Measurements from ENCODE around the gene RPL27A.

The RPL27A gene

DNA sequence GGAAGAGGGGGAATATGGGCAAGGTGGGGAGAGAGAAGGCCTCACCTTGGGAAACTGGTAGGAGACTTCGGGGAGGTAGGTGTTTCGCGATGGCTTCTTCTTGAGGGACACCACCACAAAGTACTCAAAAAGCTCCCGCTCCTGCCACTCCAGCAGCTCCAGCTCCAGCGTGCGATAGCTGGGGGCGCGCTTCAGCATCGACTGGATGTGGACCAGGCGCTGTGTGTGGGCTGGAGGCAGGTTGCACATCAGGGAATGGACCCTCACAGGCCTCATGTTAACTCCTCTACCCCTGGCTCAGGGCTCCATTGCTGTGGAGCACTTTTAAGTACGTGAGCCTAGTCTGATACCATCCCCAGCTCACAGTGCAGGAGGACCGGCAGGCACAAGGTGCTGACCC is 29.9 kb downstream of the RPL27A start:
- no peak for DNase-seq (ENCODE audit: low read depth)
- TF ChIP-seq, protein P1, sequence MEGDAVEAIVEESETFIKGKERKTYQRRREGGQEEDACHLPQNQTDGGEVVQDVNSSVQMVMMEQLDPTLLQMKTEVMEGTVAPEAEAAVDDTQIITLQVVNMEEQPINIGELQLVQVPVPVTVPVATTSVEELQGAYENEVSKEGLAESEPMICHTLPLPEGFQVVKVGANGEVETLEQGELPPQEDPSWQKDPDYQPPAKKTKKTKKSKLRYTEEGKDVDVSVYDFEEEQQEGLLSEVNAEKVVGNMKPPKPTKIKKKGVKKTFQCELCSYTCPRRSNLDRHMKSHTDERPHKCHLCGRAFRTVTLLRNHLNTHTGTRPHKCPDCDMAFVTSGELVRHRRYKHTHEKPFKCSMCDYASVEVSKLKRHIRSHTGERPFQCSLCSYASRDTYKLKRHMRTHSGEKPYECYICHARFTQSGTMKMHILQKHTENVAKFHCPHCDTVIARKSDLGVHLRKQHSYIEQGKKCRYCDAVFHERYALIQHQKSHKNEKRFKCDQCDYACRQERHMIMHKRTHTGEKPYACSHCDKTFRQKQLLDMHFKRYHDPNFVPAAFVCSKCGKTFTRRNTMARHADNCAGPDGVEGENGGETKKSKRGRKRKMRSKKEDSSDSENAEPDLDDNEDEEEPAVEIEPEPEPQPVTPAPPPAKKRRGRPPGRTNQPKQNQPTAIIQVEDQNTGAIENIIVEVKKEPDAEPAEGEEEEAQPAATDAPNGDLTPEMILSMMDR (IDR thresholded peaks at IDR 0.05; ENCODE audit: insufficient read depth, low read depth, low read length, missing control alignments): no peak
- no peak overlapping the region for H3K4me3 ChIP-seq (ENCODE audit: low read depth, low read length)

DNA sequence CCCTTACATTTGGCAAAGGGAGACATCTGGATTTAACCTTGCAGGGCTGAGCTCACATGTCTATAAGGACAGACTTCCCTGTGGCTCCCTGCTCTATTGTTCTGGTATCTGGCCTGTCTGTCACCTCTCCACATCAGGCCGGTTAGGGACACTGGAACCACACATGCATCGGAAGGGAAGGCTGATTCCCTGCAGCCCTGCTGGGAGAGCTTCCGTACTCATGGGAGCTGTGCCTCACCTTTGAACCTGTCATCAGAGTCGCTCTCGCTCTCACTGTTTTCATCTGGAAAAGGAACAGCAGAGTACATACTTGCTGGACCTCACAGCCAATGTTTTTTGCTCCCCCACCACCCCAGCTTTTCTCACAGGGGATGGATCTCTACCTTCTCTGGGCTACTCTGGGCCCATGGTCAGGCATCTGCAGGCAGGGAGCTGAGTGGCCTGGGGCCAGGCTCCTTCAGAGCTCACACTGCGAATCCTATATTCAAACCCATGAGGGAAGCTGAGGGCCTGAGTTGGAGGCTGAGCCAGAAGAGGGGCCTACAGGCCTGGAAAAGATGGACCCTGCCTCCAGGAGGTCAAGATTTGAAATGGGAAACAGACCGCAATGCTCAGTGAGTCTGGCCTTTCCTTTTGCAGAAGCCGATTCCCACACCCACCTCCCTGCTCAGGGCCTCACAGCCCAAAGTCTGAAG is 31.3 kb downstream of the RPL27A start:
- no peak overlapping the region for H3K4me3 ChIP-seq (ENCODE audit: low read depth, low read length)
- TF ChIP-seq, protein P1 (IDR thresholded peaks at IDR 0.05; ENCODE audit: insufficient read depth, low read depth, low read length, missing control alignments): no peak
- no peak for DNase-seq (ENCODE audit: low read depth)

DNA sequence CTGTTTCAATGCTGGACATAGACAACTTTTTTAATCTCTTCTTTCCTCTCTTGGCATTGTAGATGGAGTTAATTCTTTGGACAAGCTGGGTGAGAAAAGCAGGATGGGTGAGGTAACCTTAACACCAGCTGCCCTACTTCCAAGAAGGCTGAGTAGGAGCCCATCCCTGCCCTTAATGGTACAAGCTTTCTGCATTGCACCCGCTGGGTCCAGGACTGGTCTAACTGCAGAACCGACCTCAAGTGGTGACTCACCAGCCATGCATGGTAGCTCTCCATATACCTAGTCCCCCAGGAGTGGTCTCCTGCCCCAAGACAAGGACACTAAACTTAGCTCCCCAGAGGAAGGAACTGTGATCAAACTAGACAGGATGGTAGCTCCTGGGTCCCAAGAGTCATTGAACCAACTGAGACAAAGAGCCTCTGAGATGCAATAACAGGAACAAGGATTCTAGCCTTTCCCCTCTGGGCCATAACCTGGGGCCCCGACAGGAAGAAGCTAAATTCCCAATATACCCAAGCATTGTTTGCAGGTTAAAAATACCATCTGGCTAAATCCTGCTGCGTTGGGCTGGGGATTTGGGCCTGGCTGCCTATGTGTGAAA is 32.1 kb downstream of the RPL27A start:
- TF ChIP-seq, protein P1 (IDR thresholded peaks at IDR 0.05; ENCODE audit: insufficient read depth, low read depth, low read length, missing control alignments): no peak
- no peak overlapping the region for H3K4me3 ChIP-seq (ENCODE audit: low read depth, low read length)
- DNase-seq (ENCODE audit: low read depth): no peak

DNA sequence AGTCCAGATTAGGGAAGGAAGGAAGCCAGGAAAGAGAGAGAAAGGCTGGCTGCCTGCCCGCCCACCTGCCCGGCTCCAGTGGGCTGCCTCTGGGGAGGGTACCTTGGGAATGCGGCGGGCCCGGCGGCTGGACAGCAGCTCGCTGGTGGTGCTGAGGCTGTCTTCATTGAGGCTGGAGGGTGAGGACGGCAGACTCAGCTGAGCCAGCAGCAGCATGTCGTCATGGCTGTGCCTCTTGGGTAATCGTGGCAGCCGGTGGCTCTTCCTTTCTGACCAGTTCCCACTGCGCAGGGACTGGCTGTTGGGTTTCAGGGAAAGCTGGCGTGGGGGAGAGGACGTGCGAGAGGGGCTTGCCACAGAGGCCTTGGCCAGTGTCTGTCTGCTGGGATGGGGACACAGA is 32.9 kb downstream of the RPL27A start:
- H3K4me3 ChIP-seq (ENCODE audit: low read depth, low read length): no peak overlapping the region
- TF ChIP-seq, protein P1 (IDR thresholded peaks at IDR 0.05; ENCODE audit: insufficient read depth, low read depth, low read length, missing control alignments): no peak
- DNase-seq (ENCODE audit: low read depth): no peak

DNA sequence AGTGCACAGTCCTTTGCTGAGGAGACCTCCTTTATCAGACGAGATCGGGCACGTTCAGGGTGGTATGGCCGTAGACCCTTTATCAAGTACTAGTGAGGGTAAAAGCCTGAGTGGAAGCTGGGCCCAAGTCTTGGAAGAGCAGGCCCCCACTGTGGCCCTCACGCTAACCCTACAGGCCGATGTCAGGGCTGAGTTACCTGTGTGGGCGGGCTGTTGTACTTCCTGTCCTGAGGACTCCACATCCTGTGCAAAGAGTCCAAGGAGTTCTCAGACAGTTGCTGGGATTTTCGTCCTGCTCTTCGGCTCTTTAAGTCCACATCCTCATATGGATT is 34.9 kb downstream of the RPL27A start:
- DNase-seq (ENCODE audit: low read depth): no peak
- no peak overlapping the region for H3K4me3 ChIP-seq (ENCODE audit: low read depth, low read length)
- TF ChIP-seq, protein P1 (IDR thresholded peaks at IDR 0.05; ENCODE audit: insufficient read depth, low read depth, low read length, missing control alignments): no peak

DNA sequence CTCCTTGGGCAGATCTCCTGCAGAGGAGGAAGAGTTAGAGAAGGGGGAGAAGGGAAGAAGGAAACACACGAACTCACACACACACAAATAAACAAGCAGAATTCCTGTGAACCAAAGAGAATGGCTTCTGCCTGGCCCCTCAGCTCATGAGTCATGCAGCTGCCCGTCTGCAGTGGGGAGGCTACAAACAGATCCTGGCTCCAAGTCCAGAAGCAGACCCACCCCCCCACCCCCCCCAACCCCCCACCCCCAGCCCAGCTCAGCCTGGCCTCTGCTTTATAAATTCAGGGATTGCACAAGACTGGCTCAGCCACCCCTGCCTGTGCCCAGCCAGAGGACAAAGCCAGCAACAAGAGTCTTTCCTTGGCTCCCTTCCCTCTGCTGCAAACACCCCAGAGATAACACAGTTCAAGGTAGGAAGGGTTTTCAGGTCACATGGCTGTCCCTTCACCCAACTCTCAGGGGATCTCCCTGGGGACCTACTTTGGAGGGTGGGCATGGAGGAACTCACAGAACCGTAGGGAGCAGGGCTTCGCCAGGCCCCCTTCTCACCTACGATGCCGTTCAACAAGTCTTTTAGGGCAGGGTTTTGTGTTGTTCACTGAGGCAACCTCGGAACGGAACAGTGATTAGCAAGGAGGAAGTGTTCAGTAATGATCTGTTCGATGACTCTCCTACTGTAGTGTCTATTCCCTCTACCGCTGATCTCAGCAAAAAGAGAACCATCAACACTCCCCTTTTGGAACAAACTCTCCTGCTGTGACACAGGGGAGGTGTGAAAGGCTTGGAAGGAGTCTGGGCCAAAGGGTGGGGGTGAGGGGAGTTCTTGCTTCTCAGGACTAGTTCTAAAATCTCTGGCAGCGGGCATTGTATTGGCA is 35.5 kb downstream of the RPL27A start:
- DNase-seq (ENCODE audit: low read depth): peak; percentile 29
- TF ChIP-seq, protein P1 (IDR thresholded peaks at IDR 0.05; ENCODE audit: insufficient read depth, low read depth, low read length, missing control alignments): no peak
- no peak overlapping the region for H3K4me3 ChIP-seq (ENCODE audit: low read depth, low read length)
